Esophagus muscularis mucosa (tissue), 4 donors: ENCODE data around the gene PHACTR3.

Experiments
- EP300 ChIP-seq: sonication (generic); formaldehyde crosslinking; IDR thresholded peaks from one replicate; pipeline ENCODE4 v1.6.1; 2017; ENCODE audit warnings: antibody characterized with exemption
- POLR2A ChIP-seq: fragments of 450-650 bp; IDR thresholded peaks from one replicate; pipeline ENCODE4 v1.6.1; 2017; ENCODE audit warnings: antibody characterized with exemption, moderate library complexity, mild to moderate bottlenecking, low read depth
- POLR2AphosphoS5 ChIP-seq, 2 donors: sonication (generic); formaldehyde crosslinking; IDR thresholded peaks; one replicate each; pipeline ENCODE4 v1.6.1; 2017; ENCODE audit warnings: antibody characterized with exemption in 2 of 2
- TF ChIP-seq, protein P1 (sequence below), 3 experiments: fragments of 200-600 bp in 2 of 3; fragments of 450-650 bp in 1 of 3; sonication (generic) in 2 of 3; IDR thresholded peaks; one replicate each; pipeline ENCODE4 v1.5.1; 2017 to 2019; ENCODE audit warnings: antibody characterized with exemption in 3 of 3, mild to moderate bottlenecking in 2 of 3, moderate library complexity in 1 of 3

DNA sequence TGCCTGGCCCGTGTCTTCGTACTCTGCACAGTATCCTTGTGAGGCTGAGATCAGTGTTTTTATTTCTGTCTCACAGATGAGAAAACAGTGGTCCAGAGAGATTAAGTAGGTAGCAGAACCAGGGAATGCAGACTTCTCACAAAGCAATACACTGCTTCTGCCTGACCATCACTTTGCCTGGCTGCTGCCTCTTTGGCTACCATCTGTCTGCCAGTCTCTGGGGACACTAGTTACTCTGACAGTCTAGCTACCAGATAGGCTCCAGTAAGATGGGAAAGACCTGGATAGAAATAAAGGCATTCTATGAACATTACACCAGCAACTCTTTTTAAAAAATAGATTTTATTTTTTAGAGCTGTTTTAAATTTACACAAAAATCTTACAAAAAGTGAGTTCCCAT is 96.9 kb downstream of the PHACTR3 start:
- TF ChIP-seq, protein P1, sequence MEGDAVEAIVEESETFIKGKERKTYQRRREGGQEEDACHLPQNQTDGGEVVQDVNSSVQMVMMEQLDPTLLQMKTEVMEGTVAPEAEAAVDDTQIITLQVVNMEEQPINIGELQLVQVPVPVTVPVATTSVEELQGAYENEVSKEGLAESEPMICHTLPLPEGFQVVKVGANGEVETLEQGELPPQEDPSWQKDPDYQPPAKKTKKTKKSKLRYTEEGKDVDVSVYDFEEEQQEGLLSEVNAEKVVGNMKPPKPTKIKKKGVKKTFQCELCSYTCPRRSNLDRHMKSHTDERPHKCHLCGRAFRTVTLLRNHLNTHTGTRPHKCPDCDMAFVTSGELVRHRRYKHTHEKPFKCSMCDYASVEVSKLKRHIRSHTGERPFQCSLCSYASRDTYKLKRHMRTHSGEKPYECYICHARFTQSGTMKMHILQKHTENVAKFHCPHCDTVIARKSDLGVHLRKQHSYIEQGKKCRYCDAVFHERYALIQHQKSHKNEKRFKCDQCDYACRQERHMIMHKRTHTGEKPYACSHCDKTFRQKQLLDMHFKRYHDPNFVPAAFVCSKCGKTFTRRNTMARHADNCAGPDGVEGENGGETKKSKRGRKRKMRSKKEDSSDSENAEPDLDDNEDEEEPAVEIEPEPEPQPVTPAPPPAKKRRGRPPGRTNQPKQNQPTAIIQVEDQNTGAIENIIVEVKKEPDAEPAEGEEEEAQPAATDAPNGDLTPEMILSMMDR (IDR thresholded peaks at IDR 0.05): no peak
- TF ChIP-seq POLR2A (no peak), POLR2AphosphoS5 (IDR thresholded peaks at IDR 0.05) (no peak), EP300 (no peak)
